SU-DHL-6 (cell line): Measurements from ENCODE around the gene CAPZA1.

Experiments used
- H2AFZ ChIP-seq: fragments of 200-600 bp; sonication (generic); 2 replicates; pipeline ENCODE4 v1.6.1; 2014; ENCODE audit warnings: low read depth, mild to moderate bottlenecking, moderate library complexity, mixed read lengths, antibody characterized with exemption, low read length; ENCODE audit not compliant: severe bottlenecking
- H3F3A ChIP-seq: fragments of 200-600 bp; shearing (Covaris generic); 2 replicates; pipeline ENCODE4 v1.6.0; 2016; ENCODE audit warnings: antibody characterized with exemption, mild to moderate bottlenecking; ENCODE audit not compliant: insufficient read depth
- H3K27ac ChIP-seq: fragments of 200-600 bp; sonication (generic); 2 replicates; pipeline ENCODE4 v1.5.1; 2016; ENCODE audit warnings: low read depth, mild to moderate bottlenecking, low read length, moderate library complexity, mixed read lengths
- H3K27me3 ChIP-seq: fragments of 200-600 bp; sonication (generic), shearing (Covaris generic); 2 replicates; pipeline ENCODE4 v1.6.0; 2014; ENCODE audit warnings: mild to moderate bottlenecking, low read length
- H3K36me3 ChIP-seq: fragments of 200-600 bp; sonication (generic); 2 replicates; pipeline ENCODE4 v1.6.1; 2014; ENCODE audit warnings: mild to moderate bottlenecking, low read length, mixed read lengths
- H3K4me2 ChIP-seq: fragments of 300-600, 200-600 bp; shearing (Covaris generic), sonication (generic); 2 replicates; pipeline ENCODE4 v1.6.0; 2014; ENCODE audit warnings: low read length, low read depth, mild to moderate bottlenecking; ENCODE audit not compliant: poor library complexity, severe bottlenecking
- H3K4me3 ChIP-seq: fragments of 200-600 bp; sonication (generic); 2 replicates; pipeline ENCODE4 v1.5.1; 2014; ENCODE audit warnings: antibody characterized with exemption, low read length, mild to moderate bottlenecking, mixed read lengths; ENCODE audit not compliant: insufficient read depth, poor library complexity, severe bottlenecking
- H3K79me2 ChIP-seq: fragments of 200-600 bp; sonication (generic); 2 replicates; pipeline ENCODE4 v1.6.1; 2014; ENCODE audit warnings: mild to moderate bottlenecking, low read length, moderate library complexity; ENCODE audit not compliant: insufficient read depth
- H3K9ac ChIP-seq: fragments of 200-600 bp; sonication (generic); 2 replicates; pipeline ENCODE4 v1.7.0; 2014; ENCODE audit warnings: mild to moderate bottlenecking, low read length
- H3K9me2 ChIP-seq: fragments of 200-600 bp; sonication (generic); replicated peaks from 2 replicates; pipeline ENCODE4 v1.6.1; 2014; ENCODE audit warnings: low read length; ENCODE audit not compliant: insufficient read depth
- H3K9me3 ChIP-seq: fragments of 200-600 bp; sonication (generic); 2 replicates; pipeline ENCODE4 v1.6.1; 2014; ENCODE audit warnings: low read length, mixed read lengths; ENCODE audit not compliant: insufficient read depth
- H4K20me1 ChIP-seq: fragments of 200-600 bp; sonication (generic); 2 replicates; pipeline ENCODE4 v1.6.1; 2014; ENCODE audit warnings: low read depth, mild to moderate bottlenecking, antibody characterized with exemption, low read length, moderate library complexity, mixed read lengths
- CTCF ChIP-seq: fragments of 200-600 bp; sonication (generic); IDR thresholded peaks from one replicate; pipeline ENCODE4 v1.5.1; 2017; ENCODE audit warnings: antibody characterized with exemption, mild to moderate bottlenecking, low read length, moderate library complexity; ENCODE audit not compliant: insufficient read depth, poor library complexity, severe bottlenecking
- EZH2phosphoT487 ChIP-seq: fragments of 200-600 bp; sonication (generic), shearing (Covaris generic); conservative IDR thresholded peaks from 2 replicates; pipeline ENCODE4 v1.6.1; 2018; ENCODE audit warnings: mild to moderate bottlenecking, antibody characterized with exemption, low read length, moderate library complexity, mixed read lengths

CAPZA1 gene

GRCh38 chr1:112678605-112679004 is 59.0 kb downstream of the CAPZA1 start:
- H3K9ac ChIP-seq: no peak overlapping the region
- no peaks in the 10 kb centered on the region for H4K20me1 ChIP-seq
- H3K27me3 ChIP-seq: no peaks in the 10 kb centered on the region
- H3K9me2 ChIP-seq: no peaks in the 10 kb centered on the region
- H3K36me3 ChIP-seq: no peaks in the 10 kb centered on the region
- peaks cover 5% of the 10 kb centered on the region for H3F3A ChIP-seq
- H3K27ac ChIP-seq: no peak overlapping the region
- TF ChIP-seq EZH2phosphoT487 (no peak), CTCF (no peak)
- H3K4me3 ChIP-seq: no peak overlapping the region
- H3K9me3 ChIP-seq: no peaks in the 10 kb centered on the region
- H2AFZ ChIP-seq: no peak overlapping the region
- no peaks in the 10 kb centered on the region for H3K79me2 ChIP-seq
- no peak overlapping the region for H3K4me2 ChIP-seq

- H3K9me2 ChIP-seq: no peaks in the 10 kb centered on the region
- H3K27me3 ChIP-seq: no peaks in the 10 kb centered on the region
Measured at GRCh38 chr1:112685913-112686312, 66.3 kb downstream of the CAPZA1 start.

GRCh38 chr1:112686417-112686816 is 66.8 kb downstream of the CAPZA1 start:
- no peak for TF ChIP-seq CTCF
- TF ChIP-seq EZH2phosphoT487: no peak
- H3F3A ChIP-seq: no peaks in the 10 kb centered on the region
- no peaks in the 10 kb centered on the region for H3K9me2 ChIP-seq
- H3K9ac ChIP-seq: no peak overlapping the region
- H3K9me3 ChIP-seq: no peaks in the 10 kb centered on the region
- no peaks in the 10 kb centered on the region for H3K27me3 ChIP-seq
- H3K36me3 ChIP-seq: no peaks in the 10 kb centered on the region
- no peak overlapping the region for H3K4me2 ChIP-seq
- no peak overlapping the region for H3K27ac ChIP-seq
- H3K79me2 ChIP-seq: no peaks in the 10 kb centered on the region
- H2AFZ ChIP-seq: no peak overlapping the region
- H3K4me3 ChIP-seq: no peak overlapping the region
- H4K20me1 ChIP-seq: no peaks in the 10 kb centered on the region

More at GRCh38 chr1:112685913-112686312, 66.3 kb downstream of the CAPZA1 start:
- Histone ChIP-seq H3K9ac (no peak overlapping the region), H3K9me3 (no peaks in the 10 kb centered on the region), H4K20me1 (no peaks in the 10 kb centered on the region), H3K4me2 (no peak overlapping the region), H3F3A (no peaks in the 10 kb centered on the region), H3K27ac (no peak overlapping the region), H3K79me2 (no peaks in the 10 kb centered on the region), H3K4me3 (no peak overlapping the region), H3K36me3 (no peaks in the 10 kb centered on the region), H2AFZ (no peak overlapping the region)
- no peak for TF ChIP-seq CTCF
- no peak for TF ChIP-seq EZH2phosphoT487
